Measurements from ENCODE around the gene FHIP1B.
"Not testable (repeated sequence)": the region's sequence is repeated elsewhere in the genome, so short reads cannot be mapped to it uniquely, and the experiment has no call there.

The FHIP1B gene

GRCh38 chr11:6234387-6235107 is at the start of gene FHIP1B:
TSS of gene FHIP1B (minus strand) at chr11:6234636. CDS start at chr11:6224516, 10,120 bp downstream.
- DNase-seq (ENCODE audit: low spot score): peak; percentile 100

DNA sequence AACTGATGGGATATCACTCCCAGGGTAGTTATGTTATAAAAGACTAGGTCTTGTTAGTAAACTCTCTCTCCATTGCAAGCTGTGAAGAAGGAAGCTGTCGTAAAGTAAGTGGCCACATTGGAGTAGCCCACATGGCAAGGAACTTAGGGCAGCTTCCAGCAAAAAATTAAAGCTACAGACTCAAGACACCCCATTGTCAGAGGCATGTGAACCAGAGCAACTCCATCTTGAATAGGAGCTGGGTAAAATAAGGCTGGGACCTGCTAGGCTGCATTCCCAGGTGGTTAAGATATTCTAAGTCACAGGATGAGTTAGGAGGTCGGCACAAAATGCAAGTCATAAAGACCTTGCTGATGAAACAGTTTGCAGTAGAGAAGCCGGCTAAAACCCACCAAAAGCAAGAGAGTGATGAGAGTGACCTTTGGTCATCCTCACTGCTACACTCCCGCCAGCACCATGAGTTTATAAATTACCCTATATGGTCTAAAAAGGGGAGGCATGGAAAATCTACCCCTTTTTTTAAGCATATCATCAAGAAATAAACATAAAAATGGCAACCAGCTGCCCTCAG is 49.1 kb upstream of the FHIP1B start:
- DNase-seq (ENCODE audit: low spot score): no peak

- DNase-seq (ENCODE audit: low spot score): not testable (repeated sequence)
Measured at GRCh38 chr11:6280809-6281208, 46.4 kb upstream of the FHIP1B start.

DNA sequence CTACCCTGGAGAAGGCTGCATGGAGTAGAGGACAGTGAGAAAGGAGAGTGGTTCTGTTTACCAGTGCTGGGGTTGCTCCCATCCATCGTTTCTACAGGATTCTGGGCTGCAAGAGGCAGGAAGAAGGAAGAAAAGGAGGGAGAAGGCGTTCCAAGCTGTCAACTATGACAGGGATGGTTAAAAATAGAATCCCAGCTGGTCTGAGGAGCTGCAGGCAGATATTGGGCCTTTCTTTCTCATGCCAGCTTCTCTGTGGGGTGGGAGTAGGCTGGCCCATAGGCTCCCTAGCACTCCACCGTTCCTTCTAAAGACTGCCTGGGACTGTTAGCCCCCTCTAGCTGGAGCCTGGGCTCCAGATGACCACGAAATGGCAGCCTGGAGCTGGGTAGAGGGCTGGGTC is 38.8 kb upstream of the FHIP1B start:
- no peak for DNase-seq (ENCODE audit: low spot score)

GRCh38 chr11:6271598-6271997 is 37.2 kb upstream of the FHIP1B start:
- DNase-seq (ENCODE audit: low spot score): no peak

- DNase-seq (ENCODE audit: low spot score): no peak
Measured at GRCh38 chr11:6270584-6271246, 36.3 kb upstream of the FHIP1B start.

DNA sequence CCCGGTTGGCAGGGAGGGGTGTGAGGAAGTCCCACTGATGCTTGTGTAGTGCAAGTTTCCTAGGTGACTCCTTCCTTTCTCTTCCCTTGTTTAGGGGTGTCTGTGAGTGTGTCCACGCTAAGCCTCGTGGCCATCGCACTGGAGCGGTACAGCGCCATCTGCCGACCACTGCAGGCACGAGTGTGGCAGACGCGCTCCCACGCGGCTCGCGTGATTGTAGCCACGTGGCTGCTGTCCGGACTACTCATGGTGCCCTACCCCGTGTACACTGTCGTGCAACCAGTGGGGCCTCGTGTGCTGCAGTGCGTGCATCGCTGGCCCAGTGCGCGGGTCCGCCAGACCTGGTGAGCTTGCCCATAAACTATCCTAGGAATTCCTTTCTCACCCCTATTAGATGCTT is 35.6 kb upstream of the FHIP1B start:
- no peak for DNase-seq (ENCODE audit: low spot score)

DNA sequence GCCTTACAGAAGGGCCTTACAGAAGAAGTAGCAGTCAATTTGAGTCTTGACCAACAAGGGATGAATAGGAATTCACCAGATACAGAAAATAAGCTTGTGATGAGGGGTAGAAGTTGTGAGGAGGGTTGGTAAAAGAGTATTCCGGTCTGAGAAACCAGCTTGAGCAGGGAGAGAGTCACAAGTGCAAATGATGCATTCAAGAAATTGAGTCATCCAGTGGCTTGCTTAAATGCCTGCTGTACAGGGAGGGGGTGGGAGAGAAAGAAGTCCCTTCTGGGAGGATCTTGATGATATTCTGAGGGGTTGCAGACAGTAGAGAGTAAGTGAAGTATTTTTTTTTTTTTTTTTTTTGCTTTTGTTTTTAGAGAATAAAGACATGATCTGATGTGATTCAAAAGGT is 34.4 kb upstream of the FHIP1B start:
- DNase-seq (ENCODE audit: low spot score): no peak

GRCh38 chr11:6263662-6264061 is 29.2 kb upstream of the FHIP1B start:
- DNase-seq (ENCODE audit: low spot score): no peak

GRCh38 chr11:6260207-6260726 is 25.8 kb upstream of the FHIP1B start:
- DNase-seq (ENCODE audit: low spot score): no peak

GRCh38 chr11:6258571-6259081 is 24.2 kb upstream of the FHIP1B start:
- DNase-seq (ENCODE audit: low spot score): peak; percentile 50

DNA sequence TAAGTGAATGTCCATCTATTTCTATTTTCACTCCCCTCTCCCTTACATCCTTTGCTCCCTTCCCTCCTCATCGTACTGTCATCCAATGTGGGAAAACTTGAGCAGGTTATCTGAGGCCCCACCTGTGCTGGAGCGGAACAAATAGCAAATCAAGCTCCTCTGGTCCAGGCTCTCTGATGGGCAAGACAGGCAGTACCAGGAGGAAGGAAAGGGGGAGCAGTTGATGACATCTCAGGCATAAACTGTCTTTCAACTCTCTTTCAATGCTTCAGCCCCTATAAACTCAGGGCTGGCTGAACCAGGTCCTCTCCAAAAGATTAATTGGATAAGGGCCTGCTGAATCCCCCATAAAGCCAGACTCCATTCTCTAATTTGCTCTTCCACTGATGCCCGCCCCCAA is 23.7 kb upstream of the FHIP1B start:
- DNase-seq (ENCODE audit: low spot score): no peak

GRCh38 chr11:6253197-6253596 is 18.8 kb upstream of the FHIP1B start:
- DNase-seq (ENCODE audit: low spot score): no peak

DNA sequence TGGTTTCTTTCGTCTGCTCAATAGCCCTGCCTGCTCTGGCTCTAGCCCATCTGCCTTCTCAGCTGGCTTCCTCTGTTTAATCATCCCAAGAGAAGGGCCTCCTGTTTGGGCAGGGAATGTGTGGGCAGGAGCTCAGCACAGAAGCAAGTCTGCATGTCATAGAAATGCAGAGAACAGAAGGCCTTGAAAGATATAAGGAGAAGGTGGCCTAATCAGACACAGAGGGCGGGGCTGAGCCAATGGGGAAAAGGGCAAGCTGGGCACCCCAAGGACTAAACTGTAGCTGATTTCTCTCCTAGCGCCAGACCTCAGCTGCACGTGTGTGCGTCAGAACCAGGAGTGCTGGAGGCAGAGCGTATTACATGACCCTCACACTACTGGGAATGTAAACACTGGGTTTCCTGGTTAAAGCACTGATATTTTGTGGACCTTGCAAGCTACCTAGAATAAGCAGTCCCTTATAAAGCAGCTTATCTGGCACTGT is 17.6 kb upstream of the FHIP1B start:
- DNase-seq (ENCODE audit: low spot score): no peak

GRCh38 chr11:6251120-6251733 is 16.8 kb upstream of the FHIP1B start:
- peak; percentile 37 for DNase-seq (ENCODE audit: low spot score)

DNA sequence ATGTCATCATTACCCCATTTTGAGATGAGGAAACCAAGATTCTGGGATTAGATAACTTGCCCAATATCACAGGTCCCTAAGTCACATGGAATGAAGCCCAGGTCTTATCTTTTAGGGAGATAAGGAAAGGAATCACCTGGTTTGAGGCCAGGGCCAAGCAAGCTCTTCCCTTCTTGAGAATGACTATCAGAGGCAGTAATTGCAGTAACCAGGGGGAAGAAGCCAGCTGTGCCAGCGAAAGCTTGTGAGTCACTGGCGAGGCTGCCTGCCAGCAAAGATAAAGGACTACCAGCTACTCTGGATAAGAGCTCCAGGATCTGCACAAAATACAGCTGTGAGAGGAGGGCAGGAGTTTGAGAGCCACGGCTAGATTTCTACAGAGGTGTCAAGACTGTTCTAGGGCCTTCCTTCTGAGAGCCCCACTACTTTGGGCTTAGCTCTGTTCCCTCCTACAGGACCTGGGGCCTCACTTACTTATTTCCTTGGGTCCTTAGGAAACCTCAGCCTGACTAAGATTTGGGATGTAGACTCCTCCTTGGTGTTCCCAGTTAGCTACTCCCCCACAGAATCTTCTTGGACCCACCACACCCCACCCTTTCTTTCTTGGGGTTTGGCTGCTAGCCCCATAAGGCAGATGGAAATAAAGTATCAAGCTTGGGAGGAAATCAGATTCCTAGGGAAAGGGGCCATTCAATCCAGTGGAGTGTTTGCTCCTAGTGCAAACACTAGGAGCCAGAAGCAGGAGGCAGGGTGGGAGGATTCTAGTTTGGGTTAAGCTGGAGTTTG is 15.5 kb upstream of the FHIP1B start:
- no peak for DNase-seq (ENCODE audit: low spot score)

DNA sequence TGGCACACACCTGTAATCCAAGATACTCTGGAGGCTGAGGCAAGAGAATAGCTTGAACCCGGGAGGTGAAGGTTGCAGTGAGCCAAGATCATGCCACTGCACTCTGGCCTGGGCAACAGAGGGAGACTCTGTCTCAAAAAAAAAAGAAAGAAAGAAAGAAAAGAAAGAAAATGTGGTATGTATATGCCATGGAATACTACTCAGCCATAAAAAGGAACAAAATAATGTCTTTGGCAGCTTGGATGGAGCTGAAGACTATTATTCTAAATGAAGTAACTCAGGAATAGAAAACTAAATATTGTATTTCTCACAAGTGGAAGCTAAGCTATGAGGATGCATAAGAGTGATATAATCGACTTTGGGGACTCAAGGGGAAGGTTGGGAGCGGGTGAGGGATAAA is 14.5 kb upstream of the FHIP1B start:
- not testable (repeated sequence) for DNase-seq (ENCODE audit: low spot score)

DNA sequence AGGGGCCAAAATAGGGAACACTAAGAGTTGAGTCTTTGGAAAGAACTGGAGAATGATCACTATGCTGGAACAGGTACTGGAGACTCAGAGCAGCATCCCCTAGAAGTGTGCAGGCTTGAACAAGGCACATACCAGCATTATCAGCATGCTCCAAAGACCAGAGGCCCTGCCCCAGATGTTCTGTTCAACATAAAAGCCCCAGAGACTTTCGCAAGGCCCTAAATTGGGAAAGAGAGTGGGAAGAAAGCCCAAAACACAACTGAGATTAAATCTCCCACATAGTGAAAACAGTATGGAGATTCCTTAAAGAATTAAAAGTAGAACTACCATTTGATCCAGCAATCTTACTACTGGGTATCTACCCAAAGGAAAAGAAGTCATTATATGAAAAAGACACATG is 13.8 kb upstream of the FHIP1B start:
- no peak for DNase-seq (ENCODE audit: low spot score)

GRCh38 chr11:6245536-6245935 is 11.1 kb upstream of the FHIP1B start:
- DNase-seq (ENCODE audit: low spot score): no peak

- DNase-seq (ENCODE audit: low spot score): no peak
Measured at GRCh38 chr11:6241316-6241715, 6.9 kb upstream of the FHIP1B start.

- DNase-seq (ENCODE audit: low spot score): no peak
Measured at GRCh38 chr11:6240781-6241180, 6.3 kb upstream of the FHIP1B start.

GRCh38 chr11:6240139-6240538 is 5.7 kb upstream of the FHIP1B start:
- DNase-seq (ENCODE audit: low spot score): no peak

All from putamen (tissue), 1 donor.